Spleen (tissue), 11 donors: ENCODE measurements around the gene PRKCG. TPM values are rescaled to one million over a fixed set of nuclear protein-coding genes. Genes with fewer than 3 reads are reported as not detected.

Source experiments
- DNase-seq: peaks from one replicate; pipeline ENCODE4 v3.0.0-alpha.2; 2020
- H3K27ac ChIP-seq, 8 donors: fragments of 200-600 bp; sonication (generic) in 7 of 8; 1 replicate in 4 of 8; 2 replicates in 4 of 8; pipeline versions ENCODE4 v1.5.0 to v1.8.0; 2016 to 2021; ENCODE audit warnings: inconsistent platforms in 4 of 8, mild to moderate bottlenecking in 4 of 8, moderate library complexity in 1 of 8
- H3K27me3 ChIP-seq, 7 donors: fragments of 200-600 bp; sonication (generic) in 6 of 7; replicated peaks in 1 of 7; 1 replicate in 4 of 7; 2 replicates in 3 of 7; pipeline versions ENCODE4 v1.5.0 to v1.8.0; 2016 to 2021; ENCODE audit warnings: inconsistent platforms in 3 of 7, mild to moderate bottlenecking in 1 of 7
- H3K36me3 ChIP-seq, 6 donors: fragments of 200-600 bp; sonication (generic) in 5 of 6; 1 replicate in 4 of 6; 2 replicates in 2 of 6; pipeline versions ENCODE4 v1.5.0 to v1.8.0; 2016 to 2021; ENCODE audit warnings: inconsistent platforms in 2 of 6
- H3K4me1 ChIP-seq, 6 donors: fragments of 200-600 bp; sonication (generic) in 5 of 6; 1 replicate in 3 of 6; 2 replicates in 3 of 6; pipeline versions ENCODE4 v1.5.0 to v1.8.0; 2016 to 2021; ENCODE audit warnings: inconsistent platforms in 3 of 6
- H3K4me3 ChIP-seq, 8 donors: fragments of 200-600 bp; sonication (generic) in 7 of 8; 1 replicate in 4 of 8; 2 replicates in 4 of 8; pipeline versions ENCODE4 v1.5.0 to v1.8.0; 2016 to 2021; ENCODE audit warnings: inconsistent platforms in 4 of 8, mild to moderate bottlenecking in 4 of 8, moderate library complexity in 2 of 8
- H3K9me3 ChIP-seq, 8 donors: fragments of 200-600 bp; sonication (generic) in 7 of 8; 1 replicate in 4 of 8; 2 replicates in 4 of 8; pipeline versions ENCODE4 v1.5.0 to v1.8.0; 2016 to 2021; ENCODE audit warnings: inconsistent platforms in 4 of 8
- POLR2A ChIP-seq, 3 donors: fragments of 450-650 bp; IDR thresholded peaks; one replicate each; pipeline ENCODE4 v1.5.1; 2017; ENCODE audit warnings: antibody characterized with exemption in 3 of 3, mild to moderate bottlenecking in 1 of 3
- POLR2AphosphoS5 ChIP-seq, 3 donors: sonication (generic); formaldehyde crosslinking; IDR thresholded peaks; one replicate each; pipeline ENCODE4 v1.5.1; 2017; ENCODE audit warnings: antibody characterized with exemption in 3 of 3
- WGBS, 5 donors: extraction: QIAGEN DNeasy Blood & Tissue Kit in 3 of 5; methylation state at CpG; one replicate each; pipeline versions ENCODE4 v1.1.5 to v1.1.7; 2013 to 2018; 5-methylcytosine and 5-hydroxymethylcytosine counted together
- intact Hi-C: fragments of 100-400 bp; cut with DNase I; formaldehyde crosslinking; loops from one replicate; pipeline ENCODE4 v1.15.0; 2023; ENCODE audit warnings: low total_unique reads
- polyA plus RNA-seq, 3 donors: library from polyadenylated mRNA; stranded (reverse); fragments of 200-250 nt; gene quantifications; one replicate each; pipeline ENCODE4 v1.2.1, GENCODE V29; 2013
- total RNA-seq, 7 donors: library from RNA; depleted of rRNA in 3 of 7; stranded (reverse); fragments of >200 nt in 3 of 7; fragmentation: NEBNext Ultra II Directional in 4 of 7; extraction: Animal tissue kit (Norgen Biotek cat#: 25700) in 4 of 7; gene quantifications; one replicate each; pipeline versions ENCODE4 v1.1.0 to v1.2.1, GENCODE V29; 2016 to 2021
- TF ChIP-seq, protein P1 (sequence below), 11 experiments: fragments of 200-600 bp in 7 of 11; fragments of 450-650 bp in 4 of 11; sonication (generic) in 4 of 11; IDR thresholded peaks in 8 of 11; conservative IDR thresholded peaks in 3 of 11; 1 replicate in 7 of 11; 2 replicates in 4 of 11; pipeline versions ENCODE4 v1.4.0 to v1.8.0; 2016 to 2021; ENCODE audit warnings: antibody characterized with exemption in 11 of 11, inconsistent platforms in 4 of 11, mild to moderate bottlenecking in 1 of 11
- donor health status: healthy with polysubstance abuse.
- donor health status: DM: no; HTN: no; CAD: no; lungs with moderate emphysema.
- donor health status: DM: no; HTN: no; CAD: no.
- donor health status: Bipolar disorder and iron deficiency.
- donor health status: healthy.
- donor health status: DM: no; HTN: no; CAD: no.
- donor health status: DM: yes; HTN: yes; CAD: no.

PRKCG gene
- total and polyA plus RNA-seq, 10 donors = 0.17 TPM; not detected in 9

DNA sequence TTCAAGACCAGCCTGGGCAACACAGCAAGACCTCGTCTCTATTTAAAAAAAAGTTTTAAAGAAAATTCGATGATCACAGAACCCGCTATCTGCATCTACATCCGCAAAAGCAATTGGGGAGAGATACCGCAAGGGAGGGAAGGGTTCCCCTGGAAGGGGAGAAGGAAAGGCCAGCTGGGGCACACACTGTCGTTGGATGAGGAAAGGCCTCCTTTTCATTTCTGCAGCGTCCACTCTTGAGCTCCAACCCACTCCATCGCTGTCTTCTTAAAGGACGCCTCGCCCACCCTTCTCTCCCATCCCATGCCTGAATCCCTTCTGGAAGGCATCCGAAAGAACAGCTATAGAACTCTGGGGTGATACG, 3.2 kb upstream of the PRKCG start:
- intact Hi-C loops = no loop called here
- TF ChIP-seq, protein P1, sequence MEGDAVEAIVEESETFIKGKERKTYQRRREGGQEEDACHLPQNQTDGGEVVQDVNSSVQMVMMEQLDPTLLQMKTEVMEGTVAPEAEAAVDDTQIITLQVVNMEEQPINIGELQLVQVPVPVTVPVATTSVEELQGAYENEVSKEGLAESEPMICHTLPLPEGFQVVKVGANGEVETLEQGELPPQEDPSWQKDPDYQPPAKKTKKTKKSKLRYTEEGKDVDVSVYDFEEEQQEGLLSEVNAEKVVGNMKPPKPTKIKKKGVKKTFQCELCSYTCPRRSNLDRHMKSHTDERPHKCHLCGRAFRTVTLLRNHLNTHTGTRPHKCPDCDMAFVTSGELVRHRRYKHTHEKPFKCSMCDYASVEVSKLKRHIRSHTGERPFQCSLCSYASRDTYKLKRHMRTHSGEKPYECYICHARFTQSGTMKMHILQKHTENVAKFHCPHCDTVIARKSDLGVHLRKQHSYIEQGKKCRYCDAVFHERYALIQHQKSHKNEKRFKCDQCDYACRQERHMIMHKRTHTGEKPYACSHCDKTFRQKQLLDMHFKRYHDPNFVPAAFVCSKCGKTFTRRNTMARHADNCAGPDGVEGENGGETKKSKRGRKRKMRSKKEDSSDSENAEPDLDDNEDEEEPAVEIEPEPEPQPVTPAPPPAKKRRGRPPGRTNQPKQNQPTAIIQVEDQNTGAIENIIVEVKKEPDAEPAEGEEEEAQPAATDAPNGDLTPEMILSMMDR (IDR thresholded peaks at IDR 0.05 in 8 of 11, conservative IDR thresholded peaks at IDR 0.05 in 3 of 11) = no peak
- TF ChIP-seq POLR2A (IDR thresholded peaks at IDR 0.05) (no peak), POLR2AphosphoS5 (IDR thresholded peaks at IDR 0.05) (no peak)
- Histone ChIP-seq H3K27ac (peak overlapping the region in 1 of 8 donors; percentile 58), H3K27me3 (peaks cover 2 to 61% (median 41%) of the 10 kb centered on the region in 7 donors), H3K4me3 (peak overlapping the region; percentile 30 to 75 (median 46)), H3K36me3 (peaks cover 2 to 29% (median 14%) of the 10 kb centered on the region in 6 donors), H3K9me3 (no peaks in the 10 kb centered on the region), H3K4me1 (peaks cover 17 to 88% (median 58%) of the 10 kb centered on the region in 6 donors)
- whole genome bisulfite sequencing, 5 donors = 31 to 55% (median 48%) methylated on average over 12 of the region's 12 CpGs
- no peak for DNase-seq

DNA sequence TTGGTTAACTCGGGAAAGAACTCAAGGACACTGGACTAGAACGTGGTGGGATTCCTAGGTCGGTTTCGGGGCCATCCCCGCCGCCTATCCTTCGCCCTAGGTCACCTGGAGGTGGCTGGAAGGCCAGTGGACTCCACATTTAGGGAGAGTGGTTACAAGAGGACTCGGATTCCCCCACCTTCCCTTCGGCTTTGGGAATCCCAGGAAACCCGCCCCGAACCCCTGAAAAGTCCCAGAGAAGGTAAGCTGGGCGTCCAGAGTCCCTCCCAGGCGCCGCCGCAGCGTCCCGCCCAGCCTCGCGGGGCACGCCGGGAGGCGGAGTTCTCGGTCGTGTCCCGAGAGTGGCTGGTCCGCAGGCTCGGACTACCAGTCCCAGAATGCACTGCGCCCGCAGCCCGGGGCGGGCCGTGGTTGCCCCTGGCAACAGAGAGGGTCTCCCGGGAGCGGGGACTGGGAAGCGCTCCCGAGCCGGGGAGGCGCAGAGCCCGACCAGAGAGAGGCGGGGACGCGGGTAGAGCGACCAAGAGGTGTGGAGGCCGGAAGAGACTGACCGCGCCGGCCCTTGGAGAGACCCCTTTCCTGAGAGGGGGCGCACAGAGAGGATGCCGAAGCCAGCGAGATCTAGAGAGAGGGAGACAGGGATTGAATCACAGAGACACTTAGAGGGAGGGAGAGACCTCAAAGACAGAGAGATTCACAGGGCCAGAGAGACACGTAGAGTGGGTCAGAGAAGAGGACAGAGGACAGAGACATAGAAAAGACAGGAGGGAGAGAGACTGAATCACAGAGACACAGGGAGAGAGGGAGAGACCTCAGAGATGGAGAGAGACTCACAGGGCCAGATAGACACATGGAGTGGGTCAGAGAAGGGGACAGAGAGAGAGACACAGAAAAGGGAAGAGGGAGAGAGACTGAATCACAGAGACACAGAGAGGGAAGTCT, 2.6 kb upstream of the PRKCG start:
- Histone ChIP-seq H3K4me3 (peak overlapping the region; percentile 30 to 75 (median 46)), H3K9me3 (no peaks in the 10 kb centered on the region), H3K27me3 (peaks cover 2 to 68% (median 48%) of the 10 kb centered on the region in 7 donors), H3K4me1 (peaks cover 17 to 85% (median 51%) of the 10 kb centered on the region in 6 donors), H3K36me3 (peaks cover 0 to 22% (median 7%) of the 10 kb centered on the region in 6 donors), H3K27ac (peak overlapping the region in 2 of 8 donors; percentile 28 to 58)
- peak; percentile 96 for DNase-seq
- TF ChIP-seq POLR2A (IDR thresholded peaks at IDR 0.05) (no peak), POLR2AphosphoS5 (IDR thresholded peaks at IDR 0.05) (peak; percentile 50 to 85 (median 62))
- TF ChIP-seq, protein P1 (IDR thresholded peaks at IDR 0.05 in 8 of 11, conservative IDR thresholded peaks at IDR 0.05 in 3 of 11) = peak in 3 of 11 experiments; percentile 10 to 23 (median 19)
- WGBS, 5 donors = 1 to 4% (median 3%) methylated on average over 34 to 51 of the region's 51 CpGs
- intact Hi-C loops = no loop called here

DNA sequence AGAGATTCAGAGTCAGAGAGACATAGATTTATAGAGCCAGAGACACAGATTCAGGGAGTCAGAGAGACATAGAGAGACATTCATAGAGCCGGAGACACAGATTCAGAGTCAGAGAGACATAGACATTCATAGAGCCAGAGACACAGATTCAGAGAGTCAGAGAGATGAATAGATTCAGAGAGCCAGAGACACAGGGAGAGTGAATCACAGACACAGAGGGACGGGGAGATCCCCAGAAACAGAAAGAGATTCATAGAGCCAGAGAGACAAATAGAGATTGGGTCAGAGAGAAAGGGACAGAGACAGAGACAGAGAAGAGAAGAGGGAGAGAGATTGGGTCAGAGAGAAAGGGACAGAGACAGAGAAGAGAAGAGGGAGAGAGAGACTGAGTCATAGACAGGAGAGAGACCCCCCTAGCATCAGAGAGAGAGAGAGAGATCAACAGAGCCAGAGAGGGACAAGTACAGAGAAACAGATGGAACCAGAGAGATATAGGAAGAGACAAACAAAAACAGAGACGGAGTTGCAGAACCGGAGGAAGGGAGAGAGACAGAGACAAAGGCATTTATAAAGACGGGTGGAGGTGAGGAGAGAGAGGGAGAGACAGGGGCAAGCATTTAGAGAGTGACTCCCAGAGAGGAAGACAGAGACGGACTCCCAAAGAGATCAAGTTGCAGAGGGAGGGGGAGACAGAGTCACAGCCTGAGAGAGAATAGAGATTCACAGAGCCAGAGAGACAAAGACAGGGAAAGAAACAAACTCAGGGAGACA, 1.1 kb upstream of the PRKCG start:
- 20 to 36% (median 30%) methylated on average over 5 to 6 of the region's 6 CpGs for WGBS, 5 donors

More for the DNA sequence above, 1.1 kb upstream of the PRKCG start:
- Histone ChIP-seq H3K36me3 (peaks cover 0 to 8% (median under 1%) of the 10 kb centered on the region in 6 donors), H3K27ac (no peak overlapping the region), H3K27me3 (peaks cover 2 to 83% (median 49%) of the 10 kb centered on the region in 7 donors), H3K4me1 (peaks cover 17 to 70% (median 37%) of the 10 kb centered on the region in 6 donors), H3K9me3 (no peaks in the 10 kb centered on the region), H3K4me3 (no peak overlapping the region)
- TF ChIP-seq, protein P1 (IDR thresholded peaks at IDR 0.05 in 8 of 11, conservative IDR thresholded peaks at IDR 0.05 in 3 of 11) = no peak
- TF ChIP-seq POLR2A (IDR thresholded peaks at IDR 0.05) (no peak), POLR2AphosphoS5 (IDR thresholded peaks at IDR 0.05) (no peak)
- DNase-seq = no peak
- intact Hi-C loops = no loop called here
